ENCODE measurements around the gene NAPB. TPM values are rescaled to one million over a fixed set of nuclear protein-coding genes. Genes with fewer than 3 reads are reported as not detected.

The NAPB gene
- total RNA-seq, 4 donors from 2014 or later = 4.0 to 20.5 (median 12.0) TPM

GRCh38 chr20:23456409-23456808, 35.1 kb upstream of the NAPB start:
- intact Hi-C loops (cut with DNase I; ENCODE audit: low total_unique reads) = no loop called here
- no peaks in the 10 kb centered on the region for H3K9me3 ChIP-seq
- no peak for DNase-seq
- H3K4me3 ChIP-seq = no peak overlapping the region
- TF ChIP-seq CTCF (IDR thresholded peaks at IDR 0.05) (no peak), POLR2AphosphoS5 (IDR thresholded peaks at IDR 0.05) (no peak)
- no peaks in the 10 kb centered on the region for H3K36me3 ChIP-seq
- WGBS, 2 donors (ENCODE audit: low coverage in 1 of 2) = 32% methylated on average over 3 of the region's 3 CpGs; no CpG with 5 or more reads in 1 of the 2 donors
- H3K27ac ChIP-seq = no peak overlapping the region
- in situ Hi-C loops (cut with MboI; ENCODE audit: low pct_ligation_motif_present in 1 of 4, low pct_unique_long_range_greater_than_20kb in 1 of 4, low sequenced_read_pairs in 3 of 4) = loop anchor here in 1 of 4 donors (25.0 kb wide), 1 partner anchor 106 kb away; the partner anchor contains the start of gene CST9L
- no peaks in the 10 kb centered on the region for H3K4me1 ChIP-seq
- no peaks in the 10 kb centered on the region for H3K27me3 ChIP-seq

GRCh38 chr20:23455639-23456038, 34.4 kb upstream of the NAPB start:
- intact Hi-C loops (cut with DNase I; ENCODE audit: low total_unique reads) = no loop called here
- 70% methylated on average over 3 of the region's 7 CpGs; no CpG with 5 or more reads in 1 of the 2 donors for WGBS, 2 donors (ENCODE audit: low coverage in 1 of 2)
- Histone ChIP-seq H3K27me3 (no peaks in the 10 kb centered on the region), H3K4me1 (no peaks in the 10 kb centered on the region), H3K9me3 (no peaks in the 10 kb centered on the region), H3K4me3 (no peak overlapping the region), H3K27ac (no peak overlapping the region), H3K36me3 (no peaks in the 10 kb centered on the region)
- DNase-seq = no peak
- in situ Hi-C loops (cut with MboI; ENCODE audit: low pct_ligation_motif_present in 1 of 4, low pct_unique_long_range_greater_than_20kb in 1 of 4, low sequenced_read_pairs in 3 of 4) = loop anchor here in 1 of 4 donors (25.0 kb wide), 1 partner anchor 107 kb away; the partner anchor contains the start of gene CST9L
- TF ChIP-seq POLR2AphosphoS5 (IDR thresholded peaks at IDR 0.05) = no peak
- TF ChIP-seq POLR2A (IDR thresholded peaks at IDR 0.05) = no peak
- TF ChIP-seq CTCF (IDR thresholded peaks at IDR 0.05) = no peak
- TF ChIP-seq EP300 (IDR thresholded peaks at IDR 0.05; ENCODE audit: low read depth) = no peak

GRCh38 chr20:23454816-23455215, 33.5 kb upstream of the NAPB start:
- intact Hi-C loops (cut with DNase I; ENCODE audit: low total_unique reads) (no loop called here), in situ Hi-C loops (cut with MboI; ENCODE audit: low pct_ligation_motif_present in 1 of 4, low pct_unique_long_range_greater_than_20kb in 1 of 4, low sequenced_read_pairs in 3 of 4) (loop anchor here in 1 of 4 donors (25.0 kb wide), 1 partner anchor 107 kb away; the partner anchor contains the start of gene CST9L)
- 100% methylated on average over 1 of the region's 1 CpG for WGBS, 2 donors (ENCODE audit: low coverage in 1 of 2)

GRCh38 chr20:23453549-23454543, 32.6 kb upstream of the NAPB start:
- Histone ChIP-seq H3K36me3 (no peaks in the 10 kb centered on the region), H3K9me3 (no peaks in the 10 kb centered on the region), H3K4me1 (no peaks in the 10 kb centered on the region), H3K27me3 (no peaks in the 10 kb centered on the region), H3K4me3 (no peak overlapping the region), H3K27ac (no peak overlapping the region)
- DNase-seq = no peak
- in situ Hi-C loops (cut with MboI; ENCODE audit: low pct_ligation_motif_present in 1 of 4, low pct_unique_long_range_greater_than_20kb in 1 of 4, low sequenced_read_pairs in 3 of 4) = loop anchor here in 1 of 4 donors (25.0 kb wide), 1 partner anchor 108 kb away; the partner anchor contains the start of gene CST9L
- TF ChIP-seq POLR2A (IDR thresholded peaks at IDR 0.05) (no peak), EP300 (IDR thresholded peaks at IDR 0.05; ENCODE audit: low read depth) (no peak), POLR2AphosphoS5 (IDR thresholded peaks at IDR 0.05) (no peak), CTCF (IDR thresholded peaks at IDR 0.05) (no peak)
- intact Hi-C loops (cut with DNase I; ENCODE audit: low total_unique reads) = no loop called here
- WGBS, 2 donors (ENCODE audit: low coverage in 1 of 2) = 91 to 93% methylated on average over 6 to 15 of the region's 15 CpGs

More at GRCh38 chr20:23454816-23455215, 33.5 kb upstream of the NAPB start:
- Histone ChIP-seq H3K4me3 (no peak overlapping the region), H3K4me1 (no peaks in the 10 kb centered on the region), H3K27me3 (no peaks in the 10 kb centered on the region), H3K36me3 (no peaks in the 10 kb centered on the region), H3K27ac (no peak overlapping the region), H3K9me3 (no peaks in the 10 kb centered on the region)
- no peak for DNase-seq
- no peak for TF ChIP-seq POLR2A (IDR thresholded peaks at IDR 0.05)

All from transverse colon (tissue), 4 donors.